IPS DF 6.9 (cell line): ENCODE results near the gene TUBA1C.
"Not testable (repeated sequence)": the region's sequence is repeated elsewhere in the genome, so short reads cannot be mapped to it uniquely, and the experiment has no call there.

ENCODE experiments used
- DNase-seq: peaks from one replicate; pipeline ENCODE4 v3.0.0-alpha.2; 2013; ENCODE audit warnings: low read depth, low spot score
- H3K27ac ChIP-seq: one replicate; pipeline ENCODE4 v1.5.1; 2013; ENCODE audit warnings: low read length, control low read depth
- H3K27me3 ChIP-seq: 2 replicates; pipeline ENCODE4 v1.6.1; 2013; ENCODE audit warnings: mild to moderate bottlenecking, low read length; ENCODE audit not compliant: control insufficient read depth, insufficient read depth
- H3K36me3 ChIP-seq: 2 replicates; pipeline ENCODE4 v1.6.1; 2013; ENCODE audit warnings: low read length; ENCODE audit not compliant: control insufficient read depth, insufficient read depth
- H3K4me1 ChIP-seq: 2 replicates; pipeline ENCODE4 v1.6.1; 2013; ENCODE audit warnings: low read length; ENCODE audit not compliant: control insufficient read depth, insufficient read depth
- H3K4me3 ChIP-seq: 2 replicates; pipeline ENCODE4 v1.5.1; 2013; ENCODE audit warnings: mild to moderate bottlenecking, low read length
- H3K9me3 ChIP-seq: 2 replicates; pipeline ENCODE4 v1.6.1; 2013; ENCODE audit warnings: low read length, inconsistent platforms; ENCODE audit not compliant: control insufficient read depth, insufficient read depth
- WGBS: extraction: QIAGEN DNeasy Blood & Tissue Kit; methylation state at CpG from one replicate; pipeline ENCODE4 v1.1.7; 2013; ENCODE audit warnings: mixed read lengths, missing lambda C conversion rate; ENCODE audit not compliant: insufficient read length, insufficient coverage; 5-methylcytosine and 5-hydroxymethylcytosine counted together

Gene TUBA1C

DNA sequence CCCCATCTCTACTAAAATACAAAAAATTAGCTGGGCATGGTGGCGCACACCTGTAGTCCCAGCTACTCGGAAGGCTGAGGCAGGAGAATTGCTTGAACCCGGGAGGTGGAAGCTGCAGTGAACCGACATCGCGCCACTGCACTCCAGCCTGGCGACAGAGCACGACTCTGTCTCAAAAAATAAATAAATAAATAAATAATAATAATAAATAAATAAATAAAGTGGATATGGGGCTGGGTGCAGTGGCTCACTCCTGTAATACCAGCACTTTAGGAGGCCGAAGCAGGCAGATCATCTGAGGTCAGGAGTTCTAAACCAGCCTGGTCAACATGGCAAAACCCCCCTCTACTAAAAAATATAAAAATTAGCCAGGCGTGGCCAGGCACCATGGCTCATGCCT lies 52.2 kb downstream of the TUBA1C start:
- DNase-seq, H3K36me3 ChIP-seq, H3K4me3 ChIP-seq, H3K27ac ChIP-seq, H3K27me3 ChIP-seq, H3K4me1 ChIP-seq, H3K9me3 ChIP-seq: not testable (repeated sequence)
- no CpG with 5 or more reads among the region's 10 CpGs for WGBS

- not testable (repeated sequence) for H3K4me1 ChIP-seq, H3K9me3 ChIP-seq, H3K36me3 ChIP-seq, H3K4me3 ChIP-seq, H3K27me3 ChIP-seq, DNase-seq, H3K27ac ChIP-seq
- no CpG with 5 or more reads among the region's 9 CpGs for WGBS
These were observed 55.7 kb downstream of the TUBA1C start for GRCh38 chr12:49320411-49321103.

DNA sequence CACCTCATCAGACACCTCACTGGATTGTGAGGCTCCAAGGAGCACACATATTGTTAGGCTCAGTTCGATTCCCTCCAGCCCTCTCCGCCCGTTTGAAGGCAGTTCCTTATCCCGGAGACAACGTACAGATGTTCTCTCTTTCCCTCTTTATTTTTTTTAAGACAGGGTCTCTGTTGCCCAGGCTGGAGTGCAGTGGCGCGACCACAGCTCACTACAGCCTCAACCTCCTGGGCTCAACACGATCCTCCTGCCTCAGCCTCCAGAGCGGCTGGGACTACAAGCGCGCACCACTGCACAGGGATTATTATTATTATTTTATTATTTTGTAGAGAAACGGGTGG lies 57.5 kb downstream of the TUBA1C start:
- H3K27me3 ChIP-seq, result no peaks in the 10 kb centered on the region
- no peak for DNase-seq
- peaks cover 12% of the 10 kb centered on the region for H3K36me3 ChIP-seq
- peak overlapping the region; percentile 66; the same call in 1 of the 2 replicates for H3K4me3 ChIP-seq
- H3K9me3 ChIP-seq, result no peaks in the 10 kb centered on the region
- no CpG with 5 or more reads among the region's 12 CpGs for WGBS
- 0 out of 2 replicates have a peak, but pooled peaks cover 1% of the 10 kb centered on the region for H3K4me1 ChIP-seq
- no peak overlapping the region for H3K27ac ChIP-seq

GRCh38 chr12:49322708-49323523 lies 58.0 kb downstream of the TUBA1C start, which contains the start of gene TROAP:
TSS of gene TROAP (plus strand) at chr12:49323255. CDS start at chr12:49323609, 354 bp downstream.
- H3K36me3 ChIP-seq, result peaks cover 13% of the 10 kb centered on the region
- H3K4me1 ChIP-seq, result 0 out of 2 replicates have a peak, but pooled peaks cover 1% of the 10 kb centered on the region
- H3K9me3 ChIP-seq, result no peaks in the 10 kb centered on the region
- no CpG with 5 or more reads among the region's 65 CpGs for WGBS
- DNase-seq, result peak; percentile 96
- no peaks in the 10 kb centered on the region for H3K27me3 ChIP-seq
- peak within 1 kb of the TSS; percentile 68; the same call in 1 of the 2 replicates for H3K4me3 ChIP-seq
- H3K27ac ChIP-seq, result no peak within 1 kb of the TSS

- no CpG with 5 or more reads among the region's 19 CpGs for WGBS
- DNase-seq, result no peak
- Histone ChIP-seq H3K27me3 (no peaks in the 10 kb centered on the region), H3K27ac (no peak overlapping the region), H3K4me1 (0 out of 2 replicates have a peak, but pooled peaks cover 1% of the 10 kb centered on the region), H3K9me3 (no peaks in the 10 kb centered on the region), H3K4me3 (peak overlapping the region; percentile 68; the same call in 1 of the 2 replicates), H3K36me3 (peaks cover 13% of the 10 kb centered on the region)
These were observed 58.7 kb downstream of the TUBA1C start for GRCh38 chr12:49323524-49324097.
